ENCODE measurements around the gene UCHL3. TPM values are rescaled to one million over a fixed set of nuclear protein-coding genes. Genes with fewer than 3 reads are reported as not detected.
A peak's percentile ranks its signal among the peaks of the same experiment; 100 is the strongest.

UCHL3 gene
- total RNA-seq, 4 donors from 2014 or later: 1.4 to 19.2 (median 11.0) TPM

DNA sequence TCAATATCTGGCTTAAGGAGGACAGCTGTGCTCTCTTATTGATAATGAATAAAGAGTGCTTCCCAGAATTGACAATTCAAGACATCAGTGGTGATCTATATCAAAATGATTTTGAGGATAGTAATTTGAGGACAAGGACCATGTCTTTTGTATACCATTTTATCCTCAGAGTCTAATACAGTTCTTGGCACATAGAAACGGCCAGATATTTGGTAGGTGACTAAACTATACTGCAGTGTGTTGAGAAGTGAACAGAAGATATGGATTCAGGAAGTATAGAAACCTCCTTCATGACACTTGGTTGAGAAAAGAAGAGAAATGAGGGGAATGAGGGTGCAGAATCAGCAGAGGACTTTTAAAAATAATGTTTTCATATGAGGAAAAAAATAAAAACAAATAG lies 70.4 kb downstream of the UCHL3 start:
- no peaks in the 10 kb centered on the region for H3K4me1 ChIP-seq
- TF ChIP-seq, protein P1, sequence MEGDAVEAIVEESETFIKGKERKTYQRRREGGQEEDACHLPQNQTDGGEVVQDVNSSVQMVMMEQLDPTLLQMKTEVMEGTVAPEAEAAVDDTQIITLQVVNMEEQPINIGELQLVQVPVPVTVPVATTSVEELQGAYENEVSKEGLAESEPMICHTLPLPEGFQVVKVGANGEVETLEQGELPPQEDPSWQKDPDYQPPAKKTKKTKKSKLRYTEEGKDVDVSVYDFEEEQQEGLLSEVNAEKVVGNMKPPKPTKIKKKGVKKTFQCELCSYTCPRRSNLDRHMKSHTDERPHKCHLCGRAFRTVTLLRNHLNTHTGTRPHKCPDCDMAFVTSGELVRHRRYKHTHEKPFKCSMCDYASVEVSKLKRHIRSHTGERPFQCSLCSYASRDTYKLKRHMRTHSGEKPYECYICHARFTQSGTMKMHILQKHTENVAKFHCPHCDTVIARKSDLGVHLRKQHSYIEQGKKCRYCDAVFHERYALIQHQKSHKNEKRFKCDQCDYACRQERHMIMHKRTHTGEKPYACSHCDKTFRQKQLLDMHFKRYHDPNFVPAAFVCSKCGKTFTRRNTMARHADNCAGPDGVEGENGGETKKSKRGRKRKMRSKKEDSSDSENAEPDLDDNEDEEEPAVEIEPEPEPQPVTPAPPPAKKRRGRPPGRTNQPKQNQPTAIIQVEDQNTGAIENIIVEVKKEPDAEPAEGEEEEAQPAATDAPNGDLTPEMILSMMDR (IDR thresholded peaks at IDR 0.05): no peak
- TF ChIP-seq POLR2A (IDR thresholded peaks at IDR 0.05) (no peak), EP300 (IDR thresholded peaks at IDR 0.05) (no peak)
- H3K27ac ChIP-seq: no peak overlapping the region
- 55 to 74% methylated on average over 1 of the region's 1 CpG for WGBS, 2 donors
- DNase-seq (ENCODE audit: low spot score in 2 of 2): no peak
- no peaks in the 10 kb centered on the region for H3K9me3 ChIP-seq
- no peaks in the 10 kb centered on the region for H3K27me3 ChIP-seq
- H3K4me3 ChIP-seq: no peak overlapping the region
- H3K36me3 ChIP-seq: peaks cover 0 to 22% (median 0%) of the 10 kb centered on the region in 3 donors

DNA sequence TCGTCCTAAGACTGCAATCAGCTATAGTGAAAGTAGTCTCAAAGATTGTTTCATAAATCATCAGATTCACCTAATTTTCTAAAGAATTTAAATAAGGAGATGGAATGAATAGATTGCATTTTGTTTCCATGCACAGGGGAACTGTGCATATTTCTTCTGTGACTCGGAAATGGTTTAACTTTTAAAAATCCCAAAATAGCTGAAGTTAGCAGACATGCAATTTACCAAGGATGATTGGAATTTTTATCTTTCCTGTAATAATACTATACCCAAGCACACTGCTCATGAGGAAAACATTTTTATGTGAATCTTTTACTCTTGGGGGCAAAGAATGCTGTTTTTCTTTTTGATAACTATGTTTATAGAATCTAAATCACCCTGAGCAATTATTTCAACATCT lies 71.6 kb downstream of the UCHL3 start:
- Histone ChIP-seq H3K27ac (no peak overlapping the region), H3K4me1 (no peaks in the 10 kb centered on the region), H3K27me3 (no peaks in the 10 kb centered on the region), H3K4me3 (no peak overlapping the region), H3K36me3 (peaks cover 0 to 27% (median 0%) of the 10 kb centered on the region in 3 donors), H3K9me3 (no peaks in the 10 kb centered on the region)
- TF ChIP-seq EP300 (IDR thresholded peaks at IDR 0.05) (no peak), POLR2A (IDR thresholded peaks at IDR 0.05) (no peak)
- TF ChIP-seq, protein P1 (IDR thresholded peaks at IDR 0.05): no peak
- no peak for DNase-seq (ENCODE audit: low spot score in 2 of 2)
- 38 to 45% methylated on average over 2 of the region's 2 CpGs for WGBS, 2 donors

DNA sequence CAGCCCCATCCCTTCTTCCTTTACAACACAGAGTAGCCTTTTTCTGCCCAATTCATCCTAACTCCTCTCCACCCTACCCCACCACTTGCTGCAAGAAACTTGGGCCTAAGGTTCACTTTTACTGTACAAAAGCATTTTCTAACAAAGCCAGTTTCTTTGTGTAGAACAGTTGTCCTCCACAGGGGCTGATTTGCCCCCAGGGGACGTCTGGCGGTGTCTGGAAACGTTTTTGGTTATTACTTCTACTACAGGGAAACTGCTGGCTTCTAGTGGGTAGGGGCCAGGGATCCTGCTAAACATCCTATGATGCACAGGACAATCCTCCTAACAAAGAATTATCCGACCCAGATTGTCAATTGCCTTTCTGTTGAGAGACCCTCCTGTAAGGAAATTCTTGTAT lies 79.2 kb downstream of the UCHL3 start:
- Histone ChIP-seq H3K9me3 (no peaks in the 10 kb centered on the region), H3K27ac (no peak overlapping the region), H3K4me3 (no peak overlapping the region), H3K4me1 (no peaks in the 10 kb centered on the region), H3K36me3 (peaks cover 0 to 12% (median 0%) of the 10 kb centered on the region in 3 donors), H3K27me3 (no peaks in the 10 kb centered on the region)
- DNase-seq (ENCODE audit: low spot score in 2 of 2): no peak
- TF ChIP-seq POLR2A (IDR thresholded peaks at IDR 0.05) (no peak), EP300 (IDR thresholded peaks at IDR 0.05) (no peak)
- TF ChIP-seq, protein P1 (IDR thresholded peaks at IDR 0.05): no peak
- 79 to 80% methylated on average over 4 of the region's 4 CpGs for WGBS, 2 donors

DNA sequence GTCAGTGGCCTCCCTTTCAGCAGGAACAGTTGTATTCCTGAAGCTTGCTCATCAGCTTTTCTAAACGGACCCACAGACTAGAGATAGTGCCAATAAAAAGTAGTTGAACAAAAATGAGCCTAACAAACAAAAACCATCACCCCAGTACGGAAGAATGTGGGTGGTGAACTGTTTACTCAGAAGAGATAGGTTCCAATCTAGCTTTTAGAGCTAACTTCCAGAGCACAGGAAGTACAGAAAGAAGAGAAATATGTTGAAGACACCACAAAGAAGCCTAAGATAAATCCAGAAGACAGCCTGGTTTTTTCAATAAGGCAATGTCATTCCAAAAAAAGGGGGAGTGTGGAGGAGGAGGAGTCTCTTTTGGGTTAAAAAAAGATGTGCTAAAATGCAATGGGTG lies 83.7 kb downstream of the UCHL3 start:
- Histone ChIP-seq H3K36me3 (peaks cover 0 to 3% (median 0%) of the 10 kb centered on the region in 3 donors), H3K4me3 (no peak overlapping the region), H3K27me3 (no peaks in the 10 kb centered on the region), H3K4me1 (peaks cover 0 to 26% (median 3%) of the 10 kb centered on the region in 4 donors), H3K9me3 (no peaks in the 10 kb centered on the region), H3K27ac (peak overlapping the region in 2 of 4 donors; percentile 5 to 46)
- 33 to 35% methylated on average over 2 of the region's 2 CpGs for WGBS, 2 donors
- DNase-seq (ENCODE audit: low spot score in 2 of 2): no peak
- no peak for TF ChIP-seq POLR2A (IDR thresholded peaks at IDR 0.05)
- TF ChIP-seq, protein P1 (IDR thresholded peaks at IDR 0.05): no peak
- no peak for TF ChIP-seq EP300 (IDR thresholded peaks at IDR 0.05)

DNA sequence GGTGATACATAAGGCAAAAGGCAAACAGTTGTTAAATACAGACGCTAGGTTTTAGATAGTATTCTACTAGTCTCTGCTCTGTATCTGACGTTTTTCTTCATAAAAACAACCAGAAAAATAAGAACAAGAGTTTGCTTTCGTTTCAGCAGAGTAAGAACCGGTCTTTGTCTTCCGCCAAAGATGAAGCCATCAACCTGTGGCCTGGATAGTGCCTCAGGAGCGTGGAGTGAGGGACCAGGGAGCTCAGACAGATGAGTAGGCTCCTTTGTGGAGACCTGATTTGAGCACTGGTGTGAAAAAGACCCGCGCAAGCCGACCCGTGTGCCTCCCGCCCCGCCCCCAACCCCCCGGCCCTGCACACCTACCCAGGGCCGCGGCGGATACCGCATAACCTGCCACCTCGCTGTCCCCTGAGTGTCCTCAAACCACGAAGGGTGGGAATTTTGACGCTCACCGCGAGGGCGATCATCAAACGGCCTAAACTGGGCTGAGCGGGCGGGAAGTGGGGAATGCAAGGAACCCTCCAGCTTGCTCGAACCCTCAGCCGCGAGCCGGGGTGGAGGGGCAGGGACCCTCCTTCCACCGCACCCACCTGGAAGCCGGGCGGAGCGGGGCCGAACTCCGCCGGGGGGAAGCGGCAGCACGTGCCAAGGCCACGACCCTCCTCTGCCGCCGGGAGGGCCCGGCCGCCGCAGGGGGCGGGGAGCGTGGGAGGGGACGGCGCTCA lies 85.7 kb downstream of the UCHL3 start:
- peak in 1 of 2 donors; percentile 5 for DNase-seq (ENCODE audit: low spot score in 2 of 2)
- 32 to 35% methylated on average over 13 to 27 of the region's 49 CpGs for WGBS, 2 donors
- H3K4me1 ChIP-seq: peaks cover 0 to 26% (median 3%) of the 10 kb centered on the region in 4 donors
- H3K9me3 ChIP-seq: no peaks in the 10 kb centered on the region
- H3K27me3 ChIP-seq: no peaks in the 10 kb centered on the region
- H3K27ac ChIP-seq: peak overlapping the region; percentile 68 to 92 (median 79)
- TF ChIP-seq POLR2A (IDR thresholded peaks at IDR 0.05) (no peak), EP300 (IDR thresholded peaks at IDR 0.05) (no peak)
- TF ChIP-seq, protein P1 (IDR thresholded peaks at IDR 0.05): no peak
- H3K36me3 ChIP-seq: peaks cover 0 to 3% (median 0%) of the 10 kb centered on the region in 3 donors
- peak overlapping the region; percentile 54 to 84 (median 76) for H3K4me3 ChIP-seq

Data from tibial nerve (tissue), 4 donors.